ENCODE results near the gene DHDDS.

DNA sequence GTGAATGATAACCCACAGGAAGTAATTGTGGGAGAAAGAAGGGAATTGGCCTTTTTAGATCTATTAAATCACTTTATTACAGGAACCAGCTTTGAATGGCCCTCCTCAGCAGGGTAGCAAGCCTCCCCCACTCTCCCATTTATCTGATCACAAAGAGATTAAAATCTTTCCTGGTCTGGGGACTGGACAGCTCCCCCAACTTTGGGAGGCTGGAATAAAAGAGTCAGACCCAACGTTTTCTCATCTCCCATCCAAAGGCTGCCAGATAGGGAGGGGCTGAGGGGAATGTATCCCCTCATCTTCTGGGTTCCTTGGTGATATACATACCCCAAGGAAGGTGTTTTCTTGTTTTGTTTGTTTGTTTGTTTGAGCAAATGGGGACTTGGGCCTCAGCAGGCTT, 19.1 kb upstream of the DHDDS start:
- TF ChIP-seq POLR2A (IDR thresholded peaks at IDR 0.05) (no peak), EP300 (IDR thresholded peaks at IDR 0.05) (no peak)
